Measurements from ENCODE around the gene LETM1. TPM values are rescaled to one million over a fixed set of nuclear protein-coding genes. Genes with fewer than 3 reads are reported as not detected.

LETM1 gene
- total and polyA plus RNA-seq, 2 of the 13 experiments (the other 11 are each of a cell fraction or from before 2014, with no cell fraction given) = 9.7 to 41.6 TPM

- TF ChIP-seq ZFP90 (CRISPR knock-in tag; IDR thresholded peaks at IDR 0.05; ENCODE audit: borderline replicate concordance) = no peak
- TF ChIP-seq, protein P1, sequence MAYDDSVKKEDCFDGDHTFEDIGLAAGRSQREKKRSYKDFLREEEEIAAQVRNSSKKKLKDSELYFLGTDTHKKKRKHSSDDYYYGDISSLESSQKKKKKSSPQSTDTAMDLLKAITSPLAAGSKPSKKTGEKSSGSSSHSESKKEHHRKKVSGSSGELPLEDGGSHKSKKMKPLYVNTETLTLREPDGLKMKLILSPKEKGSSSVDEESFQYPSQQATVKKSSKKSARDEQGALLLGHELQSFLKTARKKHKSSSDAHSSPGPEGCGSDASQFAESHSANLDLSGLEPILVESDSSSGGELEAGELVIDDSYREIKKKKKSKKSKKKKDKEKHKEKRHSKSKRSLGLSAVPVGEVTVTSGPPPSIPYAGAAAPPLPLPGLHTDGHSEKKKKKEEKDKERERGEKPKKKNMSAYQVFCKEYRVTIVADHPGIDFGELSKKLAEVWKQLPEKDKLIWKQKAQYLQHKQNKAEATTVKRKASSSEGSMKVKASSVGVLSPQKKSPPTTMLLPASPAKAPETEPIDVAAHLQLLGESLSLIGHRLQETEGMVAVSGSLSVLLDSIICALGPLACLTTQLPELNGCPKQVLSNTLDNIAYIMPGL (CRISPR knock-in tag; IDR thresholded peaks at IDR 0.05; ENCODE audit: borderline replicate concordance in 1 of 2, low read depth in 1 of 2) = peak in 1 of 2 experiments; percentile 88; a peak in 1 of 4 replicates
- TF ChIP-seq HIVEP1 (CRISPR knock-in tag; IDR thresholded peaks at IDR 0.05) = peak; percentile 96
- no peak for TF ChIP-seq AGO1 (IDR thresholded peaks at IDR 0.05; ENCODE audit: low read depth, low read length, poor library complexity, severe bottlenecking)
- no peak for TF ChIP-seq ZBTB37 (CRISPR knock-in tag; IDR thresholded peaks at IDR 0.05)
- peak; percentile 84 for TF ChIP-seq GATAD2A (CRISPR knock-in tag; IDR thresholded peaks at IDR 0.05)
- no peak for TF ChIP-seq ZKSCAN8 (CRISPR knock-in tag; IDR thresholded peaks at IDR 0.05; ENCODE audit: borderline replicate concordance)
- TF ChIP-seq, protein P2, sequence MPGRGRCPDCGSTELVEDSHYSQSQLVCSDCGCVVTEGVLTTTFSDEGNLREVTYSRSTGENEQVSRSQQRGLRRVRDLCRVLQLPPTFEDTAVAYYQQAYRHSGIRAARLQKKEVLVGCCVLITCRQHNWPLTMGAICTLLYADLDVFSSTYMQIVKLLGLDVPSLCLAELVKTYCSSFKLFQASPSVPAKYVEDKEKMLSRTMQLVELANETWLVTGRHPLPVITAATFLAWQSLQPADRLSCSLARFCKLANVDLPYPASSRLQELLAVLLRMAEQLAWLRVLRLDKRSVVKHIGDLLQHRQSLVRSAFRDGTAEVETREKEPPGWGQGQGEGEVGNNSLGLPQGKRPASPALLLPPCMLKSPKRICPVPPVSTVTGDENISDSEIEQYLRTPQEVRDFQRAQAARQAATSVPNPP (CRISPR knock-in tag; IDR thresholded peaks at IDR 0.05) = 0 out of 2 replicates have a peak, but pooled peaks have one; percentile 50
- peak; percentile 93 for TF ChIP-seq HDAC2 (CRISPR knock-in tag; IDR thresholded peaks at IDR 0.05)
- TF ChIP-seq FOXO1 (CRISPR knock-in tag; IDR thresholded peaks at IDR 0.05) = peak; percentile 72
- TF ChIP-seq, protein P3, sequence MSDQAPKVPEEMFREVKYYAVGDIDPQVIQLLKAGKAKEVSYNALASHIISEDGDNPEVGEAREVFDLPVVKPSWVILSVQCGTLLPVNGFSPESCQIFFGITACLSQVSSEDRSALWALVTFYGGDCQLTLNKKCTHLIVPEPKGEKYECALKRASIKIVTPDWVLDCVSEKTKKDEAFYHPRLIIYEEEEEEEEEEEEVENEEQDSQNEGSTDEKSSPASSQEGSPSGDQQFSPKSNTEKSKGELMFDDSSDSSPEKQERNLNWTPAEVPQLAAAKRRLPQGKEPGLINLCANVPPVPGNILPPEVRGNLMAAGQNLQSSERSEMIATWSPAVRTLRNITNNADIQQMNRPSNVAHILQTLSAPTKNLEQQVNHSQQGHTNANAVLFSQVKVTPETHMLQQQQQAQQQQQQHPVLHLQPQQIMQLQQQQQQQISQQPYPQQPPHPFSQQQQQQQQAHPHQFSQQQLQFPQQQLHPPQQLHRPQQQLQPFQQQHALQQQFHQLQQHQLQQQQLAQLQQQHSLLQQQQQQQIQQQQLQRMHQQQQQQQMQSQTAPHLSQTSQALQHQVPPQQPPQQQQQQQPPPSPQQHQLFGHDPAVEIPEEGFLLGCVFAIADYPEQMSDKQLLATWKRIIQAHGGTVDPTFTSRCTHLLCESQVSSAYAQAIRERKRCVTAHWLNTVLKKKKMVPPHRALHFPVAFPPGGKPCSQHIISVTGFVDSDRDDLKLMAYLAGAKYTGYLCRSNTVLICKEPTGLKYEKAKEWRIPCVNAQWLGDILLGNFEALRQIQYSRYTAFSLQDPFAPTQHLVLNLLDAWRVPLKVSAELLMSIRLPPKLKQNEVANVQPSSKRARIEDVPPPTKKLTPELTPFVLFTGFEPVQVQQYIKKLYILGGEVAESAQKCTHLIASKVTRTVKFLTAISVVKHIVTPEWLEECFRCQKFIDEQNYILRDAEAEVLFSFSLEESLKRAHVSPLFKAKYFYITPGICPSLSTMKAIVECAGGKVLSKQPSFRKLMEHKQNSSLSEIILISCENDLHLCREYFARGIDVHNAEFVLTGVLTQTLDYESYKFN (CRISPR knock-in tag; conservative IDR thresholded peaks at IDR 0.05) = peak; percentile 95
- TF ChIP-seq POLR2A (IDR thresholded peaks at IDR 0.05; ENCODE audit: insufficient read depth in 1 of 2, low read depth in 2 of 2, low read length in 2 of 2) = 0 out of 4 replicates have a peak, but pooled peaks of 1 of the 2 experiments have one; percentile 37
- 0 out of 2 replicates have a peak, but pooled peaks have one; percentile 32 for TF ChIP-seq PCBP1 (IDR thresholded peaks at IDR 0.05; ENCODE audit: borderline replicate concordance, low read depth, low read length)
- no peak; the same call in 1 of the 2 replicates for TF ChIP-seq ZNF552 (CRISPR knock-in tag; IDR thresholded peaks at IDR 0.05; ENCODE audit: borderline replicate concordance)
- TF ChIP-seq ZUFSP (CRISPR knock-in tag; IDR thresholded peaks at IDR 0.05; ENCODE audit: borderline replicate concordance) = no peak
- no peak for TF ChIP-seq ZNF235 (CRISPR knock-in tag; IDR thresholded peaks at IDR 0.05; ENCODE audit: borderline replicate concordance)
- TF ChIP-seq MEIS1 (CRISPR knock-in tag; IDR thresholded peaks at IDR 0.05; ENCODE audit: borderline replicate concordance) = peak; percentile 90; the same call in 1 of the 2 replicates
These were observed 76.2 kb downstream of the LETM1 start (continued) for GRCh38 chr4:1779588-1780382.
